Retinal pigment epithelial cell (primary cell): ENCODE results near the gene MS4A4E.
"Not testable (repeated sequence)": the region's sequence is repeated elsewhere in the genome, so short reads cannot be mapped to it uniquely, and the experiment has no call there.

Experiments
- DNase-seq: peaks from one replicate; pipeline ENCODE4 v3.0.0-alpha.2; 2010; ENCODE audit warnings: low read depth
- H3K4me3 ChIP-seq: 2 replicates; pipeline ENCODE4 v1.5.1; 2011; ENCODE audit warnings: mild to moderate bottlenecking, low read length, control low read depth, moderate library complexity
- TF ChIP-seq, protein P1 (sequence below): conservative IDR thresholded peaks from 2 replicates; pipeline ENCODE4 v1.5.1; 2011; ENCODE audit warnings: low read depth, low read length, control low read depth, inconsistent platforms

MS4A4E gene

DNA sequence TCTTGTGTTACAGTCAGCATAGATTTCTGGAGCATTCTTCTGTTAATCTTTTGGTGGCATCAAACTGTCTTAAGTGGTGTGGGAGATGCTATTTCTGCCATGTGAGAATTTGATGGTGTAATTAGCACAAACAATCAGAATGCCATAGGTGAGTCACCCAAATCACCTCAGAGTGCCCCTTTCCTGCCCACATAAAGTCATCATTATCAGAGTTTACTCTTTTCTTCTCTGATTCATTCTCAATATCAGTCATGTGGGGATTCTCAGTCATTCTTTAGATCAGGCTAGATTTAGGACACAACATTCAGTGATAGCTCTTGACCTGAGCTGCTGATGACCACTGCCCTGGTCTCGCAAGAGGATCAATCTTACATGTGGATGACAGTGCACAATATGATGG lies 36.3 kb downstream of the MS4A4E start:
- no peak overlapping the region for H3K4me3 ChIP-seq
- DNase-seq, result no peak
- TF ChIP-seq, protein P1, sequence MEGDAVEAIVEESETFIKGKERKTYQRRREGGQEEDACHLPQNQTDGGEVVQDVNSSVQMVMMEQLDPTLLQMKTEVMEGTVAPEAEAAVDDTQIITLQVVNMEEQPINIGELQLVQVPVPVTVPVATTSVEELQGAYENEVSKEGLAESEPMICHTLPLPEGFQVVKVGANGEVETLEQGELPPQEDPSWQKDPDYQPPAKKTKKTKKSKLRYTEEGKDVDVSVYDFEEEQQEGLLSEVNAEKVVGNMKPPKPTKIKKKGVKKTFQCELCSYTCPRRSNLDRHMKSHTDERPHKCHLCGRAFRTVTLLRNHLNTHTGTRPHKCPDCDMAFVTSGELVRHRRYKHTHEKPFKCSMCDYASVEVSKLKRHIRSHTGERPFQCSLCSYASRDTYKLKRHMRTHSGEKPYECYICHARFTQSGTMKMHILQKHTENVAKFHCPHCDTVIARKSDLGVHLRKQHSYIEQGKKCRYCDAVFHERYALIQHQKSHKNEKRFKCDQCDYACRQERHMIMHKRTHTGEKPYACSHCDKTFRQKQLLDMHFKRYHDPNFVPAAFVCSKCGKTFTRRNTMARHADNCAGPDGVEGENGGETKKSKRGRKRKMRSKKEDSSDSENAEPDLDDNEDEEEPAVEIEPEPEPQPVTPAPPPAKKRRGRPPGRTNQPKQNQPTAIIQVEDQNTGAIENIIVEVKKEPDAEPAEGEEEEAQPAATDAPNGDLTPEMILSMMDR, result no peak

DNA sequence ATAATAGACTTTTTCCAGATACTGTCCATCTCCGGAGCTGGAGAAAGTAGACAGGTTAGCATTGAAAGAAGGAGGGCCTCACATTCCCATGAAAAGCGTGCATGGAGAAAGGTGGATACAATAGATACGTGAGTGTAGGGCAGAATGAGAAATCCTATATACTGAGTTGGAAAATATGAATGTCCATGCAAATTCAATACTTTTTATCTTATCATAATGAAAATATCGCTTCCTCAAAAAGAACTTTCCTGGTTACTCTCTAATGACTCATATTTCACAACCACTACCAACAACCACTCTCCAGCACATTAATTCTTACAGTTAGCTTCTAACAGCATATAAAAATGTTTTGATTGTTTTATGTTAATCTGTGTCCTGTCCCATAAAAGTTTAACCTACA lies 38.0 kb downstream of the MS4A4E start:
- no peak overlapping the region for H3K4me3 ChIP-seq
- no peak for DNase-seq
- TF ChIP-seq, protein P1, result no peak

DNA sequence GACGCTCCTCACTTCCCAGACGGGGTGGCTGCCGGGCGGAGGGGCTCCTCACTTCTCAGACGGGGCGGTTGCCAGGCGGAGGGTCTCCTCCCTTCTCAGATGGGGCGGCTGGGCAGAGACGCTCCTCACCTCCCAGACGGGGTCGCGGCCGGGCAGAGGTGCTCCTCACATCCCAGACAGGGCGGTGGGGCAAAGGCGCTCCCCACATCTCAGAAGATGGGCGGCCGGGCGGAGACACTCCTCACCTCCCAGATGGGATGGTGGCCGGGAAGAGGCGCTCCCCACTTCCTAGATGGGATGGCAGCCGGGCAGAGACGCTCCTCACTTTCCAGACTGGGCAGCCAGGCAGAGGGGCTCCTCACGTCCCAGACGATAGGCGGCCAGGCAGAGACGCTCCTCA lies 41.6 kb downstream of the MS4A4E start:
- not testable (repeated sequence) for DNase-seq, H3K4me3 ChIP-seq

DNA sequence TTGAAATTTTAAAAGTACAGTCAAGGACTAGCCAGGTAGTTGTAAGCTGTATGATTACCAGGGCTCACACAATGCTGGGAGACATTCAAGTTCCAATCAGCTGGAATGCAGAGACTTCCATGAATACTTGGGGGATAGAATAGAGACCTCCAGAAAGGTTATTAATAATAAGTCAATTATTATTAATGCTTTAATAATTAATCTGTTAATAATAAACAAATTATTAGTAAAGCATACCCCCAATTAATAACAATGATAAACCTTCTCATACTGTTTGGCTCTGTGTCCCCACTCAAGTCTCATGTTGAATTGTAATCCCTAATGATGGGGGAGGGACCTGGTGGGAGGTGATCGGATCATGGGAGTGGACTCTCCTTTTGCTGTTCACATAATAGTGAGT lies 45.5 kb downstream of the MS4A4E start:
- H3K4me3 ChIP-seq, result no peak overlapping the region
- TF ChIP-seq, protein P1, result no peak
- DNase-seq, result no peak

DNA sequence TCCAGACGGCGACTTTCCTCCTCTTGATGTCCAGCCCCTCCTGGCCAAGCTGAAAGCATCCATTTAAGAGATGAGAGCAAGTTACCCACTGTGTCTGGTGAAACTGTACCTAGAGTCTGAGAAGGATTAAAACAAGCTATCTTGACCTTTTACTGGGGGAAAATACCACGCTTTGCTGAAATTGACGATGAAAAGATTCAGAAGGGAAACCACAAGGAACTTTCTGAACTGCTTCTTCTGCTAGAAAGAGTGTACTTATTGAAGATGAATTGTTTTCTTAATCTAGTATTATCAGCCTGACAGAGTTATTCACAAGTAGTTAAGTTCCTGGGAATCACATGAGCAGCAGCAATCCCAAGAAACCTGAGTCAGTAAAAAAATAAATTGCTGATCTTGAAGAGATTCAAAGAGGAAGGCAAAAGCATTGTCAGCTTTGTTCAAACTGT lies 47.0 kb downstream of the MS4A4E start:
- DNase-seq, result no peak
- TF ChIP-seq, protein P1, result no peak
- H3K4me3 ChIP-seq, result no peak overlapping the region

DNA sequence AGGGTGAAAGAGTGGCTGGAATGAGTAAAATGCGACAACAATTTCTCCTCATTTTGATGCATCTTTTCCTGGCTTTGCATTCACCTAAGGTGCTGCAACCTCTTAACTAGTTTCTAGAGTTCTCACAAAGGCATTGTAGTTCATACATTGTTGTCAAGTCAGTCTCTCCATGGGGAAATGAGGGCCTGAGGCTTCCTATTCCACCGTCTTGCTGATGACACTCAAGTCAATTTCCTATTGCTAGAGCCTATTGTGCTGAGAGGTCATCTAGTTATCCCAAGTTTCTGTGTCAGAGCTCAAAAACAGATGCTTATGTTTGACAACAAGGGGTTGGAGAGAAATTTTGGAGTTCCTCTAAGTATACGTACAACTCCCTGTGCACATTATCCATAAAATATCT lies 48.4 kb downstream of the MS4A4E start:
- H3K4me3 ChIP-seq, result no peak overlapping the region
- no peak for DNase-seq
- TF ChIP-seq, protein P1, result no peak

DNA sequence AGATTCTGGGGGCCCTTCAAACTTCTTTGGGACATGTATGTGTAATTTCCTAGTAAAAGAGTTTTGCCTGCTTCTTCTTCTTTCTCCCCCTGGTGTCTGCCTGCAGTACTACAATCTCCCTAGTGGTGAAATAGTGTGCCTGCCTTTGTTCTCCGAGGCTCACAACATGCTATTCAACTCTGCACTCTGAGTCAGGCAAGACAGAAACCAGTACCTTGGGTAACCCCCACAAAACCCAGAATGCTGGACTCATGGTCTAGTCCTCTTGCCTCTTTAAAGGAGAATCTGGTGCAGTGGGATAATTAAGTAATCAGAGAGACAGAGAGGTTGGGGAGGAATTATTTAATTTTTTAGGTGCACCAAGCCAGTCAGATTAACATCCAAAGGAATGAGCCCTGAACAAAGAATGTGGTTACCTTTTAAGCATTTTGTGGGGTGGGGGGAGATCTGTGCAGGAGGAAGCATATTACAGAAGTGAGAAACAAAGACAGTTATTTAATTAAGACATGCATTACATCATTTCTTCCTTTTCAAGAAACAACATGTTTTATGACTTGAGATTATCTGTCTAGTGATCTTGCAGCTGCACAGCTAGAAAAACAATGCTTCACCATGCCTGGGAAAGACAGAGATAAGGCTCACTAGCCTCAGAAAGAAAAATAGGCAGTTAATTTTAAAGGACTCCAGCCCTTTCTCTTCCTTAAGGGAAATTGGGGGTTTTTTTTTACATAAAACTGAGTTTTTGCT lies 49.1 kb downstream of the MS4A4E start:
- no peak overlapping the region for H3K4me3 ChIP-seq
- TF ChIP-seq, protein P1, result peak; percentile 98
- DNase-seq, result no peak

DNA sequence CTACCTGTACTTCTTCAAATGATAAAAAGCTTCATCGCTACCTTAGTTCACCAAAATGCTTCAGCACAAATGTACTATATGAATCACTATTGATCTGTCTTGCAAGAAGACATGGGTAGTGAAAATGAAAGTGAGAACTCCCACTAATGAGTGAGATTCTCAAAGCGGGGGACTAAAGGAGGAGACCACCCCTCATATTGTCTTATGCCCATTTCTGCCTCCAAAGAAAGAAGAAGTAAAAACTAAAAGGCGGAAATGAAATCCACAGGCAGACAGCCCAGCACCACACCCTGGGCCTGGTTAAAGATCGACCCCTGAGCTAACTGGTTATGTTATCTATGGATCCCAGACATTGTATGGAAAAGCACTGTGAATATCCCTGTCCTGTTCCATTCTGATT lies 50.4 kb downstream of the MS4A4E start:
- not testable (repeated sequence) for H3K4me3 ChIP-seq, DNase-seq

DNA sequence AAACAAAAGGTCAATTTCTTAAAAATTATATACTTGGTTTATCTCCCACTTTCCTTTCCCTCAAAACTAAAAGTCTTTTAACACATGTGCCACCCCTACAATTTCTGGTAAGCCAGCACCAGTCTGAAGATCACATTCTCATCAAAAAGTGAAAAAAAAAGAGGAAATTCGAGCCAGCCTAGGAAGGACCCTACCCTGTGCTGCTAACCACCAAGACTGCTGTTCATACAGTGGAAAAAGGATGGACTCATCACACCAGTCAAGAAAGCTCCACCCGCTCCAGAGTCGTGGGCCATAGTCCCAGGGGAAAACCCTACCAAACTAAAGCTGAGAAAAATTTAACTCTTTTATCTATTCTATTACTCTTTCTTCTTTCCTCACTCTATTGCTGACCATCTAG lies 54.5 kb downstream of the MS4A4E start:
- not testable (repeated sequence) for DNase-seq, H3K4me3 ChIP-seq

DNA sequence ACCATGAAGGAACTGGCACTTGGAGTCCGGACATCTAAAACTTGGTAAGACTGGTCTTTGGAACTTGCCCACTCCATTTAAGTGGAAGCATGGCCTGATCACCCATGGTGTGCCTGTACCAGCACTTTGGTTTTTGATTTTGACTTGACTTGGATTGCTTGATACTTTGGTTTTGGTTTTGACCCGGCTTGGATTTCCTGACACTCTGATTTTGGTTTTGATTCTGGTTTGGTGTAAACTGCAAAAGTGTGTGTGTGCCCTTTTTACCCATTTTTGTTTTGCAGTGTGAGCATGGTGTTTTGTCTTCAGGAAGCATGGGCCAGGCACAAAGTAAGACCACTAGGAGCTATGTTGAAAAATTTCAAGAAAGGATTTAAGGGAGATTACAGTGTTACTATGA lies 56.8 kb downstream of the MS4A4E start:
- H3K4me3 ChIP-seq, DNase-seq: not testable (repeated sequence)

DNA sequence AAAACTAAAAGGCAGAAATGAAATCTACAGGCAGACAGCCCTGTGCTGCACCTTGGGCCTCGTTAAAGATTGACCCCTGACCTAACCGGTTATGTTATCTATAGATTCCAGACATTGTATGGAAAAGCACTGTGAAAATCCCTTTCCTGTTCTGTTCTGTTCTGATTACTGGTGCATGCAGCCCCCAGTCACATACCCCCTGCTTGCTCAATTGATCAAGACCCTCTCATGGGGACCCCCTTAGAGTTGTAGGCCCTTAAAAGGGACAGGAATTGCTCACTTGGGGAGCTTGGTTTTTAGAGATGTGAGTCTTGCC lies 57.5 kb downstream of the MS4A4E start:
- not testable (repeated sequence) for DNase-seq, H3K4me3 ChIP-seq
